Measurements from ENCODE around the gene DMTF1. TPM values are rescaled to one million over a fixed set of nuclear protein-coding genes. Genes with fewer than 3 reads are reported as not detected.

DMTF1 gene
- total and polyA plus RNA-seq, 2 donors (not counting 1 experiment from before 2014, with no cell fraction given), result 51.6 to 97.1 TPM

GRCh38 chr7:87213252-87213651 is 61.0 kb downstream of the DMTF1 start:
- Histone ChIP-seq H3K9me3 (ENCODE audit: control insufficient read depth, insufficient read depth, low read depth, low read length) (no peaks in the 10 kb centered on the region), H4K20me1 (ENCODE audit: control insufficient read depth, extremely low read depth, insufficient read depth, low read length) (no peaks in the 10 kb centered on the region), H3K27ac (ENCODE audit: insufficient read depth, low read length) (no peak overlapping the region), H3K27me3 (ENCODE audit: control insufficient read depth, insufficient read depth, low read length) (no peaks in the 10 kb centered on the region), H3K36me3 (ENCODE audit: control insufficient read depth, insufficient read depth, low read length) (no peaks in the 10 kb centered on the region), H3K79me2 (ENCODE audit: control insufficient read depth, insufficient read depth, low read length) (peaks cover 6% of the 10 kb centered on the region), H2AFZ (ENCODE audit: low read length) (no peak overlapping the region), H3K4me1 (ENCODE audit: control insufficient read depth, extremely low read depth, insufficient read depth, low read length) (peaks cover 2% of the 10 kb centered on the region), H3K4me3 (replicated peaks in 1 of 4; ENCODE audit: control extremely low read depth in 1 of 4, insufficient read depth in 1 of 4, low read depth in 3 of 4, low read length in 4 of 4) (no peak overlapping the region), H3K4me2 (ENCODE audit: extremely low read depth, insufficient read depth, low read length) (no peak overlapping the region), H3K9ac (ENCODE audit: insufficient read depth, low read length) (no peak overlapping the region)
- DNase-seq (ENCODE audit: low read depth in 2 of 2), result no peak
- TF ChIP-seq, protein P1, sequence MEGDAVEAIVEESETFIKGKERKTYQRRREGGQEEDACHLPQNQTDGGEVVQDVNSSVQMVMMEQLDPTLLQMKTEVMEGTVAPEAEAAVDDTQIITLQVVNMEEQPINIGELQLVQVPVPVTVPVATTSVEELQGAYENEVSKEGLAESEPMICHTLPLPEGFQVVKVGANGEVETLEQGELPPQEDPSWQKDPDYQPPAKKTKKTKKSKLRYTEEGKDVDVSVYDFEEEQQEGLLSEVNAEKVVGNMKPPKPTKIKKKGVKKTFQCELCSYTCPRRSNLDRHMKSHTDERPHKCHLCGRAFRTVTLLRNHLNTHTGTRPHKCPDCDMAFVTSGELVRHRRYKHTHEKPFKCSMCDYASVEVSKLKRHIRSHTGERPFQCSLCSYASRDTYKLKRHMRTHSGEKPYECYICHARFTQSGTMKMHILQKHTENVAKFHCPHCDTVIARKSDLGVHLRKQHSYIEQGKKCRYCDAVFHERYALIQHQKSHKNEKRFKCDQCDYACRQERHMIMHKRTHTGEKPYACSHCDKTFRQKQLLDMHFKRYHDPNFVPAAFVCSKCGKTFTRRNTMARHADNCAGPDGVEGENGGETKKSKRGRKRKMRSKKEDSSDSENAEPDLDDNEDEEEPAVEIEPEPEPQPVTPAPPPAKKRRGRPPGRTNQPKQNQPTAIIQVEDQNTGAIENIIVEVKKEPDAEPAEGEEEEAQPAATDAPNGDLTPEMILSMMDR (conservative IDR thresholded peaks at IDR 0.05 in 1 of 2, IDR thresholded peaks at IDR 0.05 in 1 of 2; ENCODE audit: low read depth in 1 of 2, low read length in 2 of 2), result no peak
- no peak for TF ChIP-seq EZH2 (IDR thresholded peaks at IDR 0.05; ENCODE audit: low read length, missing control alignments)

DNA sequence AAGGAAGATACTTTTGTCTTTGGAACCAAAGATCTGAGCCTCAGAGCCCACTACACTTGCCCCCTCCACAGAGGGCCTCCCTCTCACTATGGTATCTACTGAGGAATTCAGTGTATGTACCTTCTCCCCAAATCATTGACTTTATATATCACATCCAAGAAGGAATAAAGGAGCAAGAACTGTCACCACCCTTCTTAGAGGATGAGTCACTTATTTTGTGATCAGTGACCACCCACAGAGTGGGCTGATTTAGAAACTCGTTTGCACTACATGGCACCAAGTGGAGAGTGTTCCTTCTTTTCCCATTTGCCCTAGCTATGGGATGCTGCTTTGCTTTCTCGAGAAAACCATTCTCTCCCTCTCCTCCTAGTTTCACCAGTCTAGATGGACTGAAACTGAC is 61.6 kb downstream of the DMTF1 start:
- H3K4me2 ChIP-seq (ENCODE audit: extremely low read depth, insufficient read depth, low read length), result no peak overlapping the region
- no peak overlapping the region for H3K27ac ChIP-seq (ENCODE audit: insufficient read depth, low read length)
- TF ChIP-seq EZH2 (IDR thresholded peaks at IDR 0.05; ENCODE audit: low read length, missing control alignments), result no peak
- TF ChIP-seq, protein P1 (conservative IDR thresholded peaks at IDR 0.05 in 1 of 2, IDR thresholded peaks at IDR 0.05 in 1 of 2; ENCODE audit: low read depth in 1 of 2, low read length in 2 of 2), result no peak
- H4K20me1 ChIP-seq (ENCODE audit: control insufficient read depth, extremely low read depth, insufficient read depth, low read length), result no peaks in the 10 kb centered on the region
- no peaks in the 10 kb centered on the region for H3K27me3 ChIP-seq (ENCODE audit: control insufficient read depth, insufficient read depth, low read length)
- peaks cover 6% of the 10 kb centered on the region for H3K79me2 ChIP-seq (ENCODE audit: control insufficient read depth, insufficient read depth, low read length)
- H3K4me1 ChIP-seq (ENCODE audit: control insufficient read depth, extremely low read depth, insufficient read depth, low read length), result peaks cover 2% of the 10 kb centered on the region
- no peak overlapping the region for H2AFZ ChIP-seq (ENCODE audit: low read length)
- no peaks in the 10 kb centered on the region for H3K9me3 ChIP-seq (ENCODE audit: control insufficient read depth, insufficient read depth, low read depth, low read length)
- H3K4me3 ChIP-seq (replicated peaks in 1 of 4; ENCODE audit: control extremely low read depth in 1 of 4, insufficient read depth in 1 of 4, low read depth in 3 of 4, low read length in 4 of 4), result no peak overlapping the region
- no peaks in the 10 kb centered on the region for H3K36me3 ChIP-seq (ENCODE audit: control insufficient read depth, insufficient read depth, low read length)
- DNase-seq (ENCODE audit: low read depth in 2 of 2), result no peak
- no peak overlapping the region for H3K9ac ChIP-seq (ENCODE audit: insufficient read depth, low read length)

- Histone ChIP-seq H3K27ac (ENCODE audit: insufficient read depth, low read length) (no peak overlapping the region), H2AFZ (ENCODE audit: low read length) (no peak overlapping the region), H3K36me3 (ENCODE audit: control insufficient read depth, insufficient read depth, low read length) (no peaks in the 10 kb centered on the region), H3K27me3 (ENCODE audit: control insufficient read depth, insufficient read depth, low read length) (no peaks in the 10 kb centered on the region), H3K4me1 (ENCODE audit: control insufficient read depth, extremely low read depth, insufficient read depth, low read length) (peaks cover 2% of the 10 kb centered on the region), H3K4me3 (replicated peaks in 1 of 4; ENCODE audit: control extremely low read depth in 1 of 4, insufficient read depth in 1 of 4, low read depth in 3 of 4, low read length in 4 of 4) (no peak overlapping the region), H4K20me1 (ENCODE audit: control insufficient read depth, extremely low read depth, insufficient read depth, low read length) (no peaks in the 10 kb centered on the region), H3K9ac (ENCODE audit: insufficient read depth, low read length) (no peak overlapping the region), H3K4me2 (ENCODE audit: extremely low read depth, insufficient read depth, low read length) (no peak overlapping the region), H3K79me2 (ENCODE audit: control insufficient read depth, insufficient read depth, low read length) (peaks cover 6% of the 10 kb centered on the region), H3K9me3 (ENCODE audit: control insufficient read depth, insufficient read depth, low read depth, low read length) (no peaks in the 10 kb centered on the region)
- no peak for TF ChIP-seq EZH2 (IDR thresholded peaks at IDR 0.05; ENCODE audit: low read length, missing control alignments)
- TF ChIP-seq, protein P1 (conservative IDR thresholded peaks at IDR 0.05 in 1 of 2, IDR thresholded peaks at IDR 0.05 in 1 of 2; ENCODE audit: low read depth in 1 of 2, low read length in 2 of 2), result no peak
- DNase-seq (ENCODE audit: low read depth in 2 of 2), result no peak
Measured at GRCh38 chr7:87215046-87215445, 62.8 kb downstream of the DMTF1 start.

All from fibroblast of lung (primary cell).